CD14-positive monocyte (primary cell): ENCODE data around the gene TTC12. TPM values are rescaled to one million over a fixed set of nuclear protein-coding genes. Genes with fewer than 3 reads are reported as not detected.

Experiments
- DNase-seq, 3 donors: peaks; one replicate each; pipeline ENCODE4 v3.0.0-alpha.2; 2011 to 2022
- H2AFZ ChIP-seq: 2 replicates; pipeline ENCODE4 v1.6.0; 2012; ENCODE audit warnings: mild to moderate bottlenecking, low read depth, low read length, inconsistent platforms; ENCODE audit not compliant: insufficient read depth, poor library complexity, severe bottlenecking
- H3K27ac ChIP-seq, 2 donors: 1 replicate in 1 of 2; 2 replicates in 1 of 2; pipeline ENCODE4 v1.5.1; 2012 to 2013; ENCODE audit warnings: low read length in 2 of 2, control low read depth in 1 of 2, inconsistent platforms in 1 of 2, low read depth in 1 of 2, mild to moderate bottlenecking in 1 of 2
- H3K27me3 ChIP-seq, 2 donors: one replicate each; pipeline versions ENCODE4 v1.6.0 to v1.6.1; 2011 to 2013; ENCODE audit warnings: low read length in 2 of 2; ENCODE audit not compliant: control insufficient read depth in 2 of 2, insufficient read depth in 2 of 2
- H3K36me3 ChIP-seq, 2 donors: replicated peaks in 1 of 2; 1 replicate in 1 of 2; 2 replicates in 1 of 2; pipeline versions ENCODE4 v1.5.1 to v1.6.1; 2012 to 2013; ENCODE audit warnings: low read length in 2 of 2, control low read depth in 1 of 2, inconsistent platforms in 1 of 2, mild to moderate bottlenecking in 1 of 2; ENCODE audit not compliant: insufficient read depth in 2 of 2, control insufficient read depth in 1 of 2
- H3K4me1 ChIP-seq, 2 donors: 1 replicate in 1 of 2; 2 replicates in 1 of 2; pipeline versions ENCODE4 v1.5.1 to v1.6.1; 2012 to 2013; ENCODE audit warnings: low read length in 2 of 2, control low read depth in 1 of 2, inconsistent platforms in 1 of 2, mild to moderate bottlenecking in 1 of 2, moderate library complexity in 1 of 2; ENCODE audit not compliant: insufficient read depth in 2 of 2, control insufficient read depth in 1 of 2
- H3K4me2 ChIP-seq: replicated peaks from 2 replicates; pipeline ENCODE3; 2012; ENCODE audit warnings: low read length, moderate library complexity, mild to moderate bottlenecking; ENCODE audit not compliant: poor library complexity, severe bottlenecking; ENCODE audit errors: extremely low read depth
- H3K4me3 ChIP-seq, 3 experiments: fragments of 200-600 bp in 1 of 3; sonication (generic) in 1 of 3; replicated peaks in 1 of 3; 1 replicate in 2 of 3; 2 replicates in 1 of 3; pipeline ENCODE4 v1.5.1; 2011 to 2013; ENCODE audit warnings: low read length in 3 of 3, mild to moderate bottlenecking in 3 of 3, control low read depth in 2 of 3, low read depth in 2 of 3, inconsistent platforms in 1 of 3, moderate library complexity in 1 of 3
- H3K79me2 ChIP-seq: 2 replicates; pipeline ENCODE4 v1.6.0; 2012; ENCODE audit warnings: mild to moderate bottlenecking, control low read depth, inconsistent platforms, low read length, moderate library complexity; ENCODE audit not compliant: insufficient read depth
- H3K9ac ChIP-seq: 2 replicates; pipeline ENCODE4 v1.6.0; 2017; ENCODE audit warnings: low read length, mild to moderate bottlenecking; ENCODE audit not compliant: insufficient read depth, poor library complexity, severe bottlenecking
- H3K9me3 ChIP-seq, 2 donors: replicated peaks in 1 of 2; 1 replicate in 1 of 2; 2 replicates in 1 of 2; pipeline versions ENCODE4 v1.5.1 to v1.6.1; 2012 to 2013; ENCODE audit warnings: low read length in 2 of 2, control low read depth in 1 of 2; ENCODE audit not compliant: control insufficient read depth in 1 of 2, insufficient read depth in 1 of 2
- H4K20me1 ChIP-seq: 2 replicates; pipeline ENCODE4 v1.6.0; 2012; ENCODE audit warnings: mild to moderate bottlenecking, low read length, control low read depth, moderate library complexity; ENCODE audit not compliant: insufficient read depth
- H3K27ac Mint-ChIP-seq, 7 donors: one replicate each; pipeline ENCODE4 v1.8.0; 2020; ENCODE audit warnings: mild to moderate bottlenecking in 7 of 7, mixed read lengths in 7 of 7, moderate library complexity in 6 of 7, inconsistent platforms in 2 of 7
- H3K27me3 Mint-ChIP-seq, 3 donors: one replicate each; pipeline ENCODE4 v1.8.0; 2021 to 2022; ENCODE audit warnings: low read depth in 3 of 3, mild to moderate bottlenecking in 3 of 3, mixed read lengths in 3 of 3, moderate library complexity in 3 of 3, inconsistent platforms in 1 of 3
- H3K36me3 Mint-ChIP-seq, 2 donors: one replicate each; pipeline ENCODE4 v1.8.0; 2020; ENCODE audit warnings: mixed read lengths in 2 of 2, inconsistent platforms in 1 of 2, mild to moderate bottlenecking in 1 of 2
- H3K4me1 Mint-ChIP-seq: one replicate; pipeline ENCODE4 v1.8.0; 2020; ENCODE audit warnings: mild to moderate bottlenecking, mixed read lengths
- H3K4me3 Mint-ChIP-seq, 2 donors: one replicate each; pipeline ENCODE4 v1.8.0; 2020; ENCODE audit warnings: mild to moderate bottlenecking in 2 of 2, mixed read lengths in 2 of 2, moderate library complexity in 1 of 2
- H3K9me3 Mint-ChIP-seq, 7 donors: one replicate each; pipeline ENCODE4 v1.8.0; 2020 to 2022; ENCODE audit warnings: mixed read lengths in 7 of 7, mild to moderate bottlenecking in 6 of 7, moderate library complexity in 6 of 7, inconsistent platforms in 2 of 7
- CTCF ChIP-seq: fragments of 200-600 bp; IDR thresholded peaks from one replicate; pipeline ENCODE4 v1.8.0; 2022; ENCODE audit warnings: antibody characterized with exemption, mild to moderate bottlenecking
- WGBS: methylation state at CpG from one replicate; pipeline ENCODE4 v1.1.5; 2013; ENCODE audit warnings: missing lambda C conversion rate; ENCODE audit not compliant: insufficient coverage; 5-methylcytosine and 5-hydroxymethylcytosine counted together
- intact Hi-C, 2 donors: fragments of 100-400 bp; cut with micrococcal nuclease; formaldehyde crosslinking; loops; one replicate each; pipeline versions ENCODE4 v1.15.0 to v1.15.1; 2023
- polyA plus RNA-seq, 3 donors: library from polyadenylated mRNA; depleted of rRNA in 1 of 3; unstranded in 2 of 3; stranded (reverse) in 1 of 3; fragments of 300-500 nt in 2 of 3; fragments of >200 nt in 1 of 3; fragmentation: Illumina TruSeq in 2 of 3; gene quantifications; 1 replicate in 2 of 3; 2 replicates in 1 of 3; pipeline ENCODE4 v1.2.3, GENCODE V29; 2012 to 2021

Gene TTC12
- polyA plus RNA-seq, 3 donors: 1.7 to 3.0 (median 2.4) TPM

DNA sequence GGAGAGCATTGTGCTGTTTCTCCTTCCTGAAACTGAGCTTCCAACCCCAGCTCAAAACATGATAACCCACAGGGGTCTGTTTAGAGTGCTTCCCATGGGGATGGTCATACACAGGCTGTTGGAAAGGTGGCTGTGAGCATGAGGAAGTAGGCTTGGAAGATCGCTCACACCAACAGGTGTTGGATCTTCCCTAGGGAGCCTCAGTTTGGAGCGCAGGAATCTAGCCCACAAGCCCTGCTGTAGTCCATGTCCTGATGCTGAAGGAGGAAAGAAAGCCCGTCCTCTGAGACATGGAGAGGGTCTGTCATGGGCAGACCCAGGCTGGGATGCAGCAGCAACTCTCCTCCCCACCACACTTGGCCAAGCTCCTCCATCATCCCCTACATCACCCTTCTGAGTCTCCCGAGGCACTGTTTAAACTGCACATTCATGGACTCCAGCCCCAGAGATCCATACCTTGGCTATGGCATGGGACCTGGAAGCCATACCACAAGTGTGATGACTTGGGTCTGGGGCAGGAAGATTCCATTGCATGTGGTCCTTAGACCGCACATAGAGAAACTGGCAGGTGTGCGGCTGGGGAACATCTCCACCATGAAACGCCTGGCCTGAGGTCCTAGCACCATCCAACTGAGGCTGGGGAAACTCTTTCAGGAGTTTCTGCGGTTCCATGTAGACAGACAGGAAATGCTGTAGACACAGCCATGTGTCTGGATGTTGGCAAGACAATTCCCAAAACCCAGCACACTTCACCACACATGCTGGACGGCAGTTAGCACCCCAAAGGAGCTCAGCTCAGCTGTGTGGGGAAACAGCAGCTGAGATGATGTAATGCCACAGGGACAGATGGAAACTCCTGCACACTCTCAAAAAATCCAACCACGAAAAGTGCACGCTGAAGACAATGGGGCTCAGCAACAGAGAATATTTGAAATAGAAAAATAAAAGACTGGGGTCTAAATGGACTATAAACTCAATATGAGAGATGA lies 27.6 kb upstream of the TTC12 start:
- H3K27me3 ChIP-seq: no peaks in the 10 kb centered on the region
- H3K36me3 ChIP-seq: no peaks in the 10 kb centered on the region
- H3K27me3 Mint-ChIP-seq: peaks cover 0 to 2% (median 2%) of the 10 kb centered on the region in 3 donors
- H2AFZ ChIP-seq: no peak overlapping the region
- H3K36me3 Mint-ChIP-seq: no peaks in the 10 kb centered on the region
- WGBS: 93% methylated on average over 3 of the region's 11 CpGs
- no peak for TF ChIP-seq CTCF
- H3K4me1 ChIP-seq: no peaks in the 10 kb centered on the region
- no peak for DNase-seq
- H3K4me1 Mint-ChIP-seq: no peaks in the 10 kb centered on the region
- H3K4me3 Mint-ChIP-seq: no peak overlapping the region
- H3K27ac Mint-ChIP-seq: no peak overlapping the region
- intact Hi-C loops: loop anchor here (2.0 to 10.0 kb wide), 4 partner anchors 492 to 1002 kb away; no protein-coding TSS in a partner anchor
- no peaks in the 10 kb centered on the region for H3K79me2 ChIP-seq
- H3K27ac ChIP-seq: no peak overlapping the region
- H4K20me1 ChIP-seq: no peaks in the 10 kb centered on the region
- H3K9me3 ChIP-seq: no peaks in the 10 kb centered on the region
- no peak overlapping the region for H3K9ac ChIP-seq
- H3K4me2 ChIP-seq: no peak overlapping the region
- no peak overlapping the region for H3K4me3 ChIP-seq
- no peaks in the 10 kb centered on the region for H3K9me3 Mint-ChIP-seq

DNA sequence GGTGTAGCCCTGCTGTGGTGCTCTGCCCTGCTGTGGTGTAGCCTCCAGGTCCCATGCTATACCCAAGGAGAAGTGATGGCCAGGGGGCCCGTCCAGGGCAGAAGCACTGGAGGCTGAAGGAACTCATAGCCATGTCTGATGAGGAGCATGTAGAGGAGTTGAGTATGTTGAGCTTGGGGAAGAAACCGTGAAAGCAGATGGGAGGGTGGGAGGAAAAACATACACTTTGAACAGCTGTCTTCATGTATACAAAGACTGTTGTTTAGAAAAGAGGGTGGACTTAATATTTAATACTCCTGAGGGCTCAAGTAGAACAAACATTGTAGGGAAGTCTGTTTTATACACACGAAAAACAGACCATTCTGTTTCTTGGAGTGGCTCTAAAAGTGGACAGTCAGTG lies 26.6 kb upstream of the TTC12 start:
- H3K36me3 ChIP-seq: no peaks in the 10 kb centered on the region
- no peak overlapping the region for H2AFZ ChIP-seq
- H3K9ac ChIP-seq: no peak overlapping the region
- peaks cover 2 to 4% (median 3%) of the 10 kb centered on the region in 3 donors for H3K27me3 Mint-ChIP-seq
- H3K4me1 Mint-ChIP-seq: no peaks in the 10 kb centered on the region
- H3K36me3 Mint-ChIP-seq: no peaks in the 10 kb centered on the region
- H3K27ac ChIP-seq: no peak overlapping the region
- H3K4me1 ChIP-seq: no peaks in the 10 kb centered on the region
- no peak for TF ChIP-seq CTCF
- no peaks in the 10 kb centered on the region for H4K20me1 ChIP-seq
- no peaks in the 10 kb centered on the region for H3K79me2 ChIP-seq
- H3K4me3 ChIP-seq: no peak overlapping the region
- H3K27ac Mint-ChIP-seq: no peak overlapping the region
- DNase-seq: no peak
- no peaks in the 10 kb centered on the region for H3K9me3 Mint-ChIP-seq
- H3K4me2 ChIP-seq: no peak overlapping the region
- 80% methylated on average over 3 of the region's 3 CpGs for WGBS
- intact Hi-C loops: loop anchor here (2.0 to 10.0 kb wide), 5 partner anchors 493 to 1003 kb away; no protein-coding TSS in a partner anchor
- no peak overlapping the region for H3K4me3 Mint-ChIP-seq
- no peaks in the 10 kb centered on the region for H3K9me3 ChIP-seq
- no peaks in the 10 kb centered on the region for H3K27me3 ChIP-seq
